Measurements from ENCODE around the gene LDLRAD2. TPM values are rescaled to one million over a fixed set of nuclear protein-coding genes. Genes with fewer than 3 reads are reported as not detected.

The LDLRAD2 gene
- total and polyA plus RNA-seq, 3 donors from 2014 or later = 1.3 to 1.9 (median 1.9) TPM

- intact Hi-C loops (cut with DNase I; ENCODE audit: low total_unique reads) = no loop called here
- no peak overlapping the region for H3K27ac ChIP-seq
- no peak for TF ChIP-seq CTCF (IDR thresholded peaks at IDR 0.05)
- TF ChIP-seq POLR2A (IDR thresholded peaks at IDR 0.05) = no peak
These were observed 27.4 kb downstream of the LDLRAD2 start for GRCh38 chr1:21839337-21840037.

GRCh38 chr1:21840981-21841380 is 28.9 kb downstream of the LDLRAD2 start:
- no peaks in the 10 kb centered on the region for H3K4me1 ChIP-seq
- H3K4me3 ChIP-seq = no peak overlapping the region
- intact Hi-C loops (cut with DNase I; ENCODE audit: low total_unique reads) = no loop called here
- no peaks in the 10 kb centered on the region for H3K36me3 ChIP-seq (ENCODE audit: low read depth, missing control alignments)
- TF ChIP-seq POLR2A (IDR thresholded peaks at IDR 0.05) = no peak
- no peak for DNase-seq
- no peaks in the 10 kb centered on the region for H3K9me3 ChIP-seq
- WGBS, 2 donors = 94 to 97% methylated on average over 8 to 13 of the region's 13 CpGs
- no peak overlapping the region for H3K27ac ChIP-seq
- H3K27me3 ChIP-seq = no peaks in the 10 kb centered on the region

More at GRCh38 chr1:21839337-21840037, 27.4 kb downstream of the LDLRAD2 start:
- no peaks in the 10 kb centered on the region for H3K9me3 ChIP-seq
- WGBS, 2 donors = 91 to 97% methylated on average over 5 to 19 of the region's 19 CpGs
- H3K27me3 ChIP-seq = no peaks in the 10 kb centered on the region
- H3K4me3 ChIP-seq = no peak overlapping the region
- DNase-seq = no peak
- H3K4me1 ChIP-seq = no peaks in the 10 kb centered on the region
- no peaks in the 10 kb centered on the region for H3K36me3 ChIP-seq (ENCODE audit: low read depth, missing control alignments)

GRCh38 chr1:21841852-21842466 is 29.9 kb downstream of the LDLRAD2 start:
- intact Hi-C loops (cut with DNase I; ENCODE audit: low total_unique reads) = no loop called here
- H3K27me3 ChIP-seq = no peaks in the 10 kb centered on the region
- H3K27ac ChIP-seq = no peak overlapping the region
- H3K36me3 ChIP-seq (ENCODE audit: low read depth, missing control alignments) = no peaks in the 10 kb centered on the region
- TF ChIP-seq POLR2A (IDR thresholded peaks at IDR 0.05) (no peak), CTCF (IDR thresholded peaks at IDR 0.05) (no peak)
- no peaks in the 10 kb centered on the region for H3K9me3 ChIP-seq
- WGBS, 2 donors = 95 to 98% methylated on average over 8 to 21 of the region's 21 CpGs
- H3K4me1 ChIP-seq = no peaks in the 10 kb centered on the region
- no peak overlapping the region for H3K4me3 ChIP-seq
- DNase-seq = no peak

- intact Hi-C loops (cut with DNase I; ENCODE audit: low total_unique reads) = no loop called here
- H3K4me3 ChIP-seq = no peak overlapping the region
- TF ChIP-seq POLR2A (IDR thresholded peaks at IDR 0.05) (no peak), CTCF (IDR thresholded peaks at IDR 0.05) (no peak)
- no peaks in the 10 kb centered on the region for H3K9me3 ChIP-seq
- no peaks in the 10 kb centered on the region for H3K27me3 ChIP-seq
- H3K27ac ChIP-seq = no peak overlapping the region
- H3K4me1 ChIP-seq = no peaks in the 10 kb centered on the region
- WGBS, 2 donors = 81 to 90% methylated on average over 12 to 15 of the region's 15 CpGs
- no peak for DNase-seq
- H3K36me3 ChIP-seq (ENCODE audit: low read depth, missing control alignments) = no peaks in the 10 kb centered on the region
These were observed 30.6 kb downstream of the LDLRAD2 start for GRCh38 chr1:21842606-21843162.

- Histone ChIP-seq H3K27me3 (no peaks in the 10 kb centered on the region), H3K9me3 (no peaks in the 10 kb centered on the region), H3K27ac (no peak overlapping the region), H3K4me1 (no peaks in the 10 kb centered on the region), H3K4me3 (no peak overlapping the region), H3K36me3 (ENCODE audit: low read depth, missing control alignments) (no peaks in the 10 kb centered on the region)
- intact Hi-C loops (cut with DNase I; ENCODE audit: low total_unique reads) = no loop called here
- DNase-seq = no peak
- TF ChIP-seq CTCF (IDR thresholded peaks at IDR 0.05) (no peak), POLR2A (IDR thresholded peaks at IDR 0.05) (no peak)
- WGBS, 2 donors = 97 to 100% methylated on average over 2 to 13 of the region's 13 CpGs
These were observed 31.1 kb downstream of the LDLRAD2 start for GRCh38 chr1:21843208-21843607.

Measured in testis (tissue), 3 donors.